Natural killer cell (primary cell): ENCODE results near the gene PRDM16. TPM values are rescaled to one million over a fixed set of nuclear protein-coding genes. Genes with fewer than 3 reads are reported as not detected.

ENCODE experiments used
- ATAC-seq, 3 donors: fragments of 150-1000 bp in 2 of 3; fragments of 200-7000 bp in 1 of 3; cut with Tn5 transposase; 1 replicate in 1 of 3; 2 replicates in 2 of 3; pipeline ENCODE4 v1.10.0; 2021; ENCODE audit warnings: mild to moderate bottlenecking in 2 of 3, moderate library complexity in 2 of 3
- DNase-seq, 2 donors: peaks; one replicate each; pipeline versions ENCODE4 v3.0.0 to v3.0.0-alpha.2; 2013 to 2021; ENCODE audit warnings: mixed read lengths in 1 of 2
- H3K27ac ChIP-seq: one replicate; pipeline ENCODE4 v1.5.1; 2013; ENCODE audit warnings: mild to moderate bottlenecking, low read length
- H3K27me3 ChIP-seq: one replicate; pipeline ENCODE4 v1.6.1; 2013; ENCODE audit warnings: low read length; ENCODE audit not compliant: control insufficient read depth, insufficient read depth
- H3K36me3 ChIP-seq: one replicate; pipeline ENCODE4 v1.6.1; 2013; ENCODE audit warnings: low read length; ENCODE audit not compliant: control insufficient read depth, insufficient read depth
- H3K4me1 ChIP-seq: one replicate; pipeline ENCODE4 v1.6.1; 2013; ENCODE audit warnings: low read length; ENCODE audit not compliant: control insufficient read depth, insufficient read depth
- H3K4me3 ChIP-seq: one replicate; pipeline ENCODE4 v1.5.1; 2013; ENCODE audit warnings: low read length
- H3K9me3 ChIP-seq: one replicate; pipeline ENCODE4 v1.6.1; 2013; ENCODE audit warnings: low read length; ENCODE audit not compliant: control insufficient read depth, insufficient read depth
- H3K27ac Mint-ChIP-seq, 2 donors: one replicate each; pipeline ENCODE4 v1.8.0; 2022; ENCODE audit warnings: mild to moderate bottlenecking in 2 of 2, mixed read lengths in 2 of 2, moderate library complexity in 1 of 2
- H3K27me3 Mint-ChIP-seq, 2 donors: one replicate each; pipeline ENCODE4 v1.8.0; 2022; ENCODE audit warnings: low read depth in 2 of 2, mixed read lengths in 2 of 2
- H3K36me3 Mint-ChIP-seq: one replicate; pipeline ENCODE4 v1.8.0; 2022; ENCODE audit warnings: mixed read lengths
- H3K4me1 Mint-ChIP-seq, 2 donors: one replicate each; pipeline ENCODE4 v1.8.0; 2022; ENCODE audit warnings: mixed read lengths in 2 of 2
- H3K4me3 Mint-ChIP-seq: one replicate; pipeline ENCODE4 v1.8.0; 2022; ENCODE audit warnings: mild to moderate bottlenecking, moderate library complexity, mixed read lengths
- H3K9me3 Mint-ChIP-seq, 2 donors: one replicate each; pipeline ENCODE4 v1.8.0; 2022; ENCODE audit warnings: mixed read lengths in 2 of 2
- CTCF ChIP-seq: fragments of 200-600 bp; IDR thresholded peaks from one replicate; pipeline ENCODE4 v1.8.0; 2022; ENCODE audit warnings: antibody characterized with exemption
- WGBS: methylation state at CpG from one replicate; pipeline ENCODE4 v1.1.7; 2013; ENCODE audit warnings: missing lambda C conversion rate; ENCODE audit not compliant: insufficient coverage; 5-methylcytosine and 5-hydroxymethylcytosine counted together
- intact Hi-C: fragments of 100-400 bp; cut with micrococcal nuclease; formaldehyde crosslinking; loops from one replicate; pipeline ENCODE4 v1.14.2; 2022
- total RNA-seq, 4 donors: library from RNA; stranded (reverse); fragments of 120-200 nt in 1 of 4; gene quantifications; one replicate each; pipeline versions ENCODE4 v1.2.3 to v1.2.4, GENCODE V29; 2013 to 2022

The PRDM16 gene
- total RNA-seq, 3 donors from 2014 or later (not counting 1 experiment from before 2014, with no cell fraction given) = 0.25 to 0.64 TPM; not detected in 1

- Histone ChIP-seq H3K9me3 (no peaks in the 10 kb centered on the region), H3K4me1 (no peaks in the 10 kb centered on the region), H3K27me3 (peaks cover 4% of the 10 kb centered on the region), H3K36me3 (no peaks in the 10 kb centered on the region), H3K4me3 (no peak overlapping the region), H3K27ac (no peak overlapping the region)
- Mint-ChIP-seq H3K36me3 (no peaks in the 10 kb centered on the region), H3K4me1 (no peaks in the 10 kb centered on the region), H3K4me3 (no peak overlapping the region), H3K9me3 (no peaks in the 10 kb centered on the region), H3K27me3 (peaks cover 15 to 17% of the 10 kb centered on the region in 2 donors), H3K27ac (no peak overlapping the region)
- intact Hi-C loops = no loop called here
- TF ChIP-seq CTCF = no peak
- ATAC-seq (no peak), DNase-seq (no peak)
- WGBS = 86% methylated on average over 21 of the region's 21 CpGs
These were observed 118.6 kb downstream of the PRDM16 start for GRCh38 chr1:3187415-3188149.

- Mint-ChIP-seq H3K36me3 (no peaks in the 10 kb centered on the region), H3K4me3 (no peak overlapping the region), H3K27ac (no peak overlapping the region), H3K9me3 (no peaks in the 10 kb centered on the region), H3K27me3 (peaks cover 15 to 17% of the 10 kb centered on the region in 2 donors), H3K4me1 (no peaks in the 10 kb centered on the region)
- Histone ChIP-seq H3K4me1 (no peaks in the 10 kb centered on the region), H3K27me3 (peaks cover 4% of the 10 kb centered on the region), H3K36me3 (no peaks in the 10 kb centered on the region), H3K27ac (no peak overlapping the region), H3K9me3 (no peaks in the 10 kb centered on the region), H3K4me3 (no peak overlapping the region)
- 56% methylated on average over 33 of the region's 34 CpGs for WGBS
- ATAC-seq (no peak), DNase-seq (no peak)
- intact Hi-C loops = no loop called here
- no peak for TF ChIP-seq CTCF
These were observed 119.4 kb downstream of the PRDM16 start for GRCh38 chr1:3188150-3188971.

- WGBS = 89% methylated on average over 31 of the region's 32 CpGs
- no peak for DNase-seq
These were observed 121.4 kb downstream of the PRDM16 start for GRCh38 chr1:3190256-3191041.

More at GRCh38 chr1:3190256-3191041, 121.4 kb downstream of the PRDM16 start:
- H3K4me1 ChIP-seq = no peaks in the 10 kb centered on the region
- Mint-ChIP-seq H3K27ac (no peak overlapping the region), H3K27me3 (peaks cover 6% of the 10 kb centered on the region in 2 donors), H3K4me3 (no peak overlapping the region), H3K36me3 (no peaks in the 10 kb centered on the region), H3K4me1 (no peaks in the 10 kb centered on the region), H3K9me3 (no peaks in the 10 kb centered on the region)
- TF ChIP-seq CTCF = no peak
- H3K9me3 ChIP-seq = no peaks in the 10 kb centered on the region
- H3K36me3 ChIP-seq = no peaks in the 10 kb centered on the region
- ATAC-seq = no peak
- H3K27me3 ChIP-seq = no peaks in the 10 kb centered on the region
- H3K27ac ChIP-seq = no peak overlapping the region
- no peak overlapping the region for H3K4me3 ChIP-seq
- intact Hi-C loops = no loop called here
